SK-N-SH (cell line): Measurements from ENCODE around the gene MCF2L. TPM values are rescaled to one million over a fixed set of nuclear protein-coding genes. Genes with fewer than 3 reads are reported as not detected.

ENCODE experiments used
- CTCF ChIA-PET: fragments of 300-600, 350-600 bp; formaldehyde crosslinking; extraction: SDS; loops from one replicate; lab custom pipeline; 2021; lab: Yijun Ruan, JAX
- POLR2A ChIA-PET: fragments of 350-600 bp; sonication (Branson Sonifier 250); formaldehyde crosslinking; extraction: SDS; loops from one replicate; lab custom pipeline; 2020; ENCODE audit warnings: antibody characterized with exemption, inconsistent platforms; lab: Yijun Ruan, JAX
- DNase-seq: peaks from one replicate; pipeline ENCODE4 v3.0.0; 2012
- H2AFZ ChIP-seq: fragments of 200-600 bp; sonication (generic); 2 replicates; pipeline ENCODE4 v1.8.1; 2016; ENCODE audit warnings: antibody characterized with exemption, mild to moderate bottlenecking, low read depth
- H3F3A ChIP-seq: fragments of 200-600 bp; sonication (generic); replicated peaks from 2 replicates; pipeline ENCODE3; 2016; ENCODE audit warnings: antibody characterized with exemption, mild to moderate bottlenecking; ENCODE audit not compliant: insufficient read depth
- H3K27ac ChIP-seq, 2 experiments: fragments of 200-500 bp in 1 of 2; fragments of 200-600 bp in 1 of 2; sonication (Bioruptor generic) in 1 of 2; sonication (generic), shearing (Covaris generic) in 1 of 2; 2 replicates each; pipeline versions ENCODE4 v1.5.1 to v1.6.1; 2014 to 2016; ENCODE audit warnings: low read depth in 2 of 2, inconsistent platforms in 1 of 2, low read length in 1 of 2, mild to moderate bottlenecking in 1 of 2, mixed read lengths in 1 of 2
- H3K27me3 ChIP-seq: fragments of 200-600 bp; sonication (generic), shearing (Covaris generic); 2 replicates; pipeline ENCODE4 v1.6.1; 2016; ENCODE audit warnings: mixed run types; ENCODE audit not compliant: insufficient read depth
- H3K36me3 ChIP-seq, 2 experiments: fragments of 200-500 bp in 1 of 2; fragments of 200-600 bp in 1 of 2; sonication (Bioruptor generic) in 1 of 2; sonication (generic) in 1 of 2; replicated peaks in 1 of 2; 2 replicates each; pipeline versions ENCODE3 to v1.5.1; 2014 to 2016; ENCODE audit warnings: low read length in 1 of 2, mild to moderate bottlenecking in 1 of 2; ENCODE audit not compliant: insufficient read depth in 2 of 2, control insufficient read depth in 1 of 2
- H3K4me1 ChIP-seq, 2 experiments: fragments of 200-500 bp in 1 of 2; fragments of 200-600 bp in 1 of 2; sonication (Bioruptor generic) in 1 of 2; sonication (generic), shearing (Covaris generic) in 1 of 2; 2 replicates each; pipeline versions ENCODE4 v1.5.1 to v1.6.1; 2014 to 2016; ENCODE audit warnings: low read depth in 1 of 2, low read length in 1 of 2, mixed run types in 1 of 2; ENCODE audit not compliant: insufficient read depth in 2 of 2, control insufficient read depth in 1 of 2
- H3K4me2 ChIP-seq: fragments of 200-600 bp; sonication (generic), shearing (Covaris generic); 2 replicates; pipeline ENCODE4 v1.6.1; 2017; ENCODE audit warnings: mixed run types
- H3K4me3 ChIP-seq, 2 experiments: fragments of 200-500 bp in 1 of 2; fragments of 200-600 bp in 1 of 2; sonication (Bioruptor generic) in 1 of 2; sonication (generic), shearing (Covaris generic) in 1 of 2; 2 replicates each; pipeline versions ENCODE4 v1.5.1 to v1.8.1; 2014 to 2016; ENCODE audit warnings: low read depth in 2 of 2, inconsistent platforms in 1 of 2, low read length in 1 of 2, mild to moderate bottlenecking in 1 of 2, mixed read lengths in 1 of 2, moderate library complexity in 1 of 2
- H3K79me2 ChIP-seq: fragments of 200-600 bp; sonication (generic); 2 replicates; pipeline ENCODE4 v1.8.1; 2017; ENCODE audit warnings: mild to moderate bottlenecking; ENCODE audit not compliant: insufficient read depth
- H3K9ac ChIP-seq: fragments of 200-600 bp; sonication (generic); 2 replicates; pipeline ENCODE4 v1.6.1; 2017; ENCODE audit warnings: mixed run types
- H3K9me2 ChIP-seq: fragments of 200-600 bp; sonication (generic); 2 replicates; pipeline ENCODE4 v1.6.1; 2017; ENCODE audit warnings: mixed run types
- H3K9me3 ChIP-seq: fragments of 200-600 bp; sonication (generic); 2 replicates; pipeline ENCODE4 v1.6.1; 2017; ENCODE audit warnings: mixed run types, mild to moderate bottlenecking, moderate library complexity
- H4K20me1 ChIP-seq: fragments of 200-600 bp; sonication (generic); 2 replicates; pipeline ENCODE4 v1.6.1; 2017; ENCODE audit warnings: mild to moderate bottlenecking, mixed run types; ENCODE audit not compliant: insufficient read depth
- CTCF ChIP-seq: fragments of 200-600 bp; sonication (generic); IDR thresholded peaks from 2 replicates; pipeline ENCODE4 v1.6.1; 2017; ENCODE audit warnings: antibody characterized with exemption, mild to moderate bottlenecking, moderate library complexity
- ELF1 ChIP-seq: IDR thresholded peaks from 2 replicates; pipeline ENCODE4 v1.4.0; 2012
- FOXJ3 ChIP-seq: sonication (generic); formaldehyde crosslinking; IDR thresholded peaks from 2 replicates; pipeline ENCODE4 v1.5.1; 2020; ENCODE audit warnings: mild to moderate bottlenecking, missing genetic modification reagents
- FOXM1 ChIP-seq: IDR thresholded peaks from 2 replicates; pipeline ENCODE4 v1.4.0; 2012; ENCODE audit warnings: low read depth, mild to moderate bottlenecking
- GABPA ChIP-seq: IDR thresholded peaks from 2 replicates; pipeline ENCODE4 v1.4.0; 2012; ENCODE audit warnings: low read depth, mild to moderate bottlenecking
- IRF3 ChIP-seq: fragments of 150-350 bp; IDR thresholded peaks from 2 replicates; pipeline ENCODE4 v1.6.1; 2016; ENCODE audit warnings: mild to moderate bottlenecking, low read depth, low read length
- MEF2A ChIP-seq: IDR thresholded peaks from 2 replicates; pipeline ENCODE4 v1.4.0; 2012; ENCODE audit warnings: low read depth, borderline replicate concordance
- POLR2AphosphoS5 ChIP-seq: IDR thresholded peaks from 2 replicates; pipeline ENCODE4 v1.6.1; 2012; ENCODE audit warnings: low read depth, low read length
- RAD21 ChIP-seq: IDR thresholded peaks from 2 replicates; pipeline ENCODE4 v1.6.1; 2012; ENCODE audit warnings: mild to moderate bottlenecking, low read length
- RCOR1 ChIP-seq: fragments of 150-350 bp; IDR thresholded peaks from 2 replicates; pipeline ENCODE4 v1.6.1; 2017; ENCODE audit warnings: antibody characterized with exemption, low read length
- RXRA ChIP-seq: IDR thresholded peaks from 2 replicates; pipeline ENCODE4 v1.4.0; 2012; ENCODE audit warnings: low read depth, mild to moderate bottlenecking, borderline replicate concordance
- SMC3 ChIP-seq: IDR thresholded peaks from 2 replicates; pipeline ENCODE4 v1.6.1; 2012; ENCODE audit warnings: low read depth, low read length, improper control_type of control experiment
- USF2 ChIP-seq: fragments of 150-350 bp; IDR thresholded peaks from 2 replicates; pipeline ENCODE4 v1.6.1; 2017; ENCODE audit warnings: antibody characterized with exemption, low read length, low read depth, borderline replicate concordance
- ZBTB33 ChIP-seq: IDR thresholded peaks from 2 replicates; pipeline ENCODE4 v1.4.0; 2012; ENCODE audit warnings: low read depth, borderline replicate concordance
- WGBS: methylation state at CpG from one replicate; pipeline ENCODE4 v1.1.6; 2017; ENCODE audit warnings: low lambda C conversion rate; 5-methylcytosine and 5-hydroxymethylcytosine counted together
- polyA plus RNA-seq, 3 experiments: library from polyadenylated mRNA; depleted of rRNA; stranded (reverse); fragments of >200 nt; gene quantifications; 2 replicates each; pipeline ENCODE4 v1.2.3, GENCODE V29; 2012

Gene MCF2L
- polyA plus RNA-seq, 1 of the 3 experiments (the other 2 are of a cell fraction): 0.56 TPM

GRCh38 chr13:112968910-112969691, at the start of gene MCF2L (continued):
- TF ChIP-seq FOXM1 (no peak), FOXJ3 (CRISPR knock-in tag) (0 out of 2 replicates have a peak, but pooled peaks have one; percentile 15)

- no peak overlapping the region for H3K9ac ChIP-seq
- no peak overlapping the region for H3K4me2 ChIP-seq
- no peak overlapping the region for H3K4me3 ChIP-seq
- ChIA-PET POLR2A (no interaction called here), CTCF (interaction anchor here (1.4 kb wide), 1 partner anchor 9 kb away, joined by 3 read pairs; no protein-coding TSS in a partner anchor)
- no peaks in the 10 kb centered on the region for H4K20me1 ChIP-seq
- no peak overlapping the region for H3K27ac ChIP-seq
- no peaks in the 10 kb centered on the region for H3F3A ChIP-seq
- H3K9me3 ChIP-seq: no peaks in the 10 kb centered on the region
- H3K79me2 ChIP-seq: no peaks in the 10 kb centered on the region
- WGBS: 84% methylated on average over 12 of the region's 12 CpGs
- TF ChIP-seq RCOR1: no peak
- TF ChIP-seq GABPA: no peak
- no peak for TF ChIP-seq CTCF
- no peak for TF ChIP-seq MEF2A
- TF ChIP-seq POLR2AphosphoS5: no peak
- TF ChIP-seq SMC3: no peak
- no peak for TF ChIP-seq ELF1
- TF ChIP-seq ZBTB33: no peak
- no peak for TF ChIP-seq RAD21
- TF ChIP-seq RXRA: no peak
- no peak for TF ChIP-seq IRF3
- no peak for TF ChIP-seq USF2
- peaks cover 6% of the 10 kb centered on the region; the same call in 1 of the 2 replicates for H3K27me3 ChIP-seq
- no peak overlapping the region for H2AFZ ChIP-seq
- DNase-seq: no peak
- no peaks in the 10 kb centered on the region for H3K9me2 ChIP-seq
- peaks cover 0 to 12% of the 10 kb centered on the region in 2 experiments; a peak in 2 of 4 replicates for H3K4me1 ChIP-seq
- no peaks in the 10 kb centered on the region for H3K36me3 ChIP-seq
Measured at GRCh38 chr13:112923962-112924361, 45.1 kb upstream of the MCF2L start.
